HEK293 (cell line): ENCODE measurements around the gene AIF1.

ENCODE experiments used
- FEZF1 ChIP-seq: fragments of 450-650 bp; formaldehyde crosslinking; IDR thresholded peaks from 2 replicates; pipeline ENCODE4 v1.5.1; 2016; ENCODE audit warnings: missing biosample characterization, missing genetic modification characterization
- GLIS1 ChIP-seq: fragments of 450-650 bp; formaldehyde crosslinking; IDR thresholded peaks from 2 replicates; pipeline ENCODE4 v1.5.1; 2016; ENCODE audit warnings: missing biosample characterization, missing genetic modification characterization
- KLF8 ChIP-seq: fragments of 450-650 bp; formaldehyde crosslinking; IDR thresholded peaks from 2 replicates; pipeline ENCODE4 v1.5.1; 2016; ENCODE audit warnings: missing biosample characterization, missing genetic modification characterization
- PRDM10 ChIP-seq: fragments of 450-650 bp; formaldehyde crosslinking; IDR thresholded peaks from 2 replicates; pipeline ENCODE4 v1.5.1; 2016; ENCODE audit warnings: missing biosample characterization, missing genetic modification characterization
- SCRT1 ChIP-seq: fragments of 450-650 bp; formaldehyde crosslinking; IDR thresholded peaks from 2 replicates; pipeline ENCODE4 v1.5.1; 2016; ENCODE audit warnings: missing biosample characterization, missing genetic modification characterization, borderline replicate concordance
- WT1 ChIP-seq: fragments of 450-650 bp; formaldehyde crosslinking; IDR thresholded peaks from 2 replicates; pipeline ENCODE4 v1.5.1; 2016; ENCODE audit warnings: missing biosample characterization, missing genetic modification characterization
- ZNF10 ChIP-seq: fragments of 450-650 bp; formaldehyde crosslinking; IDR thresholded peaks from 2 replicates; pipeline ENCODE4 v1.5.1; 2017; ENCODE audit warnings: missing biosample characterization, missing genetic modification characterization
- ZNF175 ChIP-seq: fragments of 450-650 bp; formaldehyde crosslinking; IDR thresholded peaks from 2 replicates; pipeline ENCODE4 v1.5.1; 2016; ENCODE audit warnings: missing biosample characterization, missing genetic modification characterization
- ZNF2 ChIP-seq: fragments of 450-650 bp; formaldehyde crosslinking; IDR thresholded peaks from 2 replicates; pipeline ENCODE4 v1.5.1; 2016; ENCODE audit warnings: missing biosample characterization, missing genetic modification characterization
- ZNF202 ChIP-seq: fragments of 450-650 bp; formaldehyde crosslinking; IDR thresholded peaks from 2 replicates; pipeline ENCODE4 v1.5.1; 2016; ENCODE audit warnings: missing biosample characterization, missing genetic modification characterization, borderline replicate concordance
- ZNF24 ChIP-seq: fragments of 450-650 bp; formaldehyde crosslinking; IDR thresholded peaks from 2 replicates; pipeline ENCODE4 v1.5.1; 2016; ENCODE audit warnings: missing biosample characterization, missing genetic modification characterization
- ZNF280C ChIP-seq: fragments of 450-650 bp; formaldehyde crosslinking; IDR thresholded peaks from 2 replicates; pipeline ENCODE4 v1.5.1; 2016; ENCODE audit warnings: missing biosample characterization, missing genetic modification characterization
- ZNF391 ChIP-seq: fragments of 450-650 bp; formaldehyde crosslinking; IDR thresholded peaks from 2 replicates; pipeline ENCODE4 v1.5.1; 2016; ENCODE audit warnings: low read depth, missing biosample characterization, missing genetic modification characterization, borderline replicate concordance
- ZNF416 ChIP-seq: fragments of 450-650 bp; formaldehyde crosslinking; IDR thresholded peaks from 2 replicates; pipeline ENCODE4 v1.5.1; 2016; ENCODE audit warnings: missing biosample characterization, missing genetic modification characterization
- ZNF473 ChIP-seq: fragments of 450-650 bp; formaldehyde crosslinking; IDR thresholded peaks from 2 replicates; pipeline ENCODE4 v1.5.1; 2017; ENCODE audit warnings: missing biosample characterization, missing genetic modification characterization
- ZNF560 ChIP-seq: fragments of 450-650 bp; formaldehyde crosslinking; IDR thresholded peaks from 2 replicates; pipeline ENCODE4 v1.5.1; 2017; ENCODE audit warnings: missing biosample characterization, missing genetic modification characterization, borderline replicate concordance
- ZNF571 ChIP-seq: fragments of 450-650 bp; formaldehyde crosslinking; IDR thresholded peaks from 2 replicates; pipeline ENCODE4 v1.5.0; 2017; ENCODE audit warnings: missing biosample characterization, missing genetic modification characterization
- ZNF76 ChIP-seq: fragments of 450-650 bp; formaldehyde crosslinking; IDR thresholded peaks from 2 replicates; pipeline ENCODE4; 2016; ENCODE audit warnings: low read depth, missing biosample characterization, missing genetic modification characterization, borderline replicate concordance
- ZNF768 ChIP-seq: fragments of 450-650 bp; formaldehyde crosslinking; IDR thresholded peaks from 2 replicates; pipeline ENCODE4 v1.5.1; 2018; ENCODE audit warnings: missing biosample characterization, mild to moderate bottlenecking, missing genetic modification characterization
- ZNF777 ChIP-seq: fragments of 450-650 bp; formaldehyde crosslinking; IDR thresholded peaks from 2 replicates; pipeline ENCODE4 v1.5.1; 2017; ENCODE audit warnings: missing biosample characterization, missing genetic modification characterization, borderline replicate concordance
- ZNF791 ChIP-seq: fragments of 450-650 bp; formaldehyde crosslinking; IDR thresholded peaks from 2 replicates; pipeline ENCODE4 v1.5.1; 2016; ENCODE audit warnings: missing biosample characterization, missing genetic modification characterization
- ZSCAN16 ChIP-seq: fragments of 450-650 bp; formaldehyde crosslinking; IDR thresholded peaks from 2 replicates; pipeline ENCODE4 v1.5.1; 2016; ENCODE audit warnings: missing biosample characterization, missing genetic modification characterization
- TF ChIP-seq, protein P1 (sequence below): fragments of 450-650 bp; formaldehyde crosslinking; IDR thresholded peaks from 2 replicates; pipeline ENCODE4 v1.5.1; 2016; ENCODE audit warnings: missing biosample characterization, missing genetic modification characterization
- TF ChIP-seq, protein P2 (sequence below): fragments of 450-650 bp; formaldehyde crosslinking; IDR thresholded peaks from 2 replicates; pipeline ENCODE4 v1.5.1; 2016; ENCODE audit warnings: missing biosample characterization, missing genetic modification characterization
- TF ChIP-seq, protein P3 (sequence below): fragments of 450-650 bp; IDR thresholded peaks from 2 replicates; pipeline ENCODE4 v1.5.1; 2018; ENCODE audit warnings: missing biosample characterization, missing genetic modification characterization
- TF ChIP-seq, protein P4 (sequence below): fragments of 450-650 bp; formaldehyde crosslinking; IDR thresholded peaks from 2 replicates; pipeline ENCODE4 v1.5.1; 2016; ENCODE audit warnings: missing biosample characterization, missing genetic modification characterization
- TF ChIP-seq, protein P5 (sequence below): fragments of 450-650 bp; formaldehyde crosslinking; IDR thresholded peaks from 2 replicates; pipeline ENCODE4 v1.5.1; 2017; ENCODE audit warnings: missing biosample characterization, missing genetic modification characterization

The AIF1 gene

DNA sequence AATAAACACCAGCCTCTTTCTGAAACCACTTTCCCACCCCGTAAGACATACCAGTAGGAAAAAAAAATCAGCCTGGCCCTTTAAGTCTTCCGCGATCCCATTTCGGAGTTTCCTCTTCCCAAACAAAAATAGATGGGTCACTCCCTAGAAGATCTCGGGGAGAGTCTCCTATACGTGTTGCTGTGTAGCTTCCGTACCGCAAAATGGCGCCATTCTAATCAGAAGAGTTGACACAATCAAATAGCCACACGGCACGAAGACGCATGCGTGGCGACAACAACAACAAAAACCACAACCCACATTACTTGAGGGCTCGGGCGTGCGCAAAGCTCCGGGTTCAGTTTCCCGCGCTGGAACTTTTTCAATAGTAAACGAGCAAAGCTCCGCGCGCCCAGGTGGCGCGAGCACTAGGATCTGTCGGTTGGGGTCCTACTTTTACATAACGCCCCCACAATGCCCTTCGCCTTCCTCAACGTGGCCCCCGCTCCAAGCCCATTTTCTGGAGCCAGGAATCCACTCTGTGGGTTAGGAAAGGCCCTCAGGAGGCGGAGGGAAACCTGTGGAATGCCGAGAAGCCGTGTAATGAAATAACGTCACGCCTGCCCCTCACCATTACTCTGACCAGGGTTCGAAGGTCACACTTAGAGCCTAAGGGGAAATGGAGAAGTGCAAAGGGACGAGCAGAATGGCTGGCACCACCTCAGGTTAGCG, 49.9 kb downstream of the AIF1 start, which contains the start of gene GPANK1 (continued):
- TF ChIP-seq, protein P1, sequence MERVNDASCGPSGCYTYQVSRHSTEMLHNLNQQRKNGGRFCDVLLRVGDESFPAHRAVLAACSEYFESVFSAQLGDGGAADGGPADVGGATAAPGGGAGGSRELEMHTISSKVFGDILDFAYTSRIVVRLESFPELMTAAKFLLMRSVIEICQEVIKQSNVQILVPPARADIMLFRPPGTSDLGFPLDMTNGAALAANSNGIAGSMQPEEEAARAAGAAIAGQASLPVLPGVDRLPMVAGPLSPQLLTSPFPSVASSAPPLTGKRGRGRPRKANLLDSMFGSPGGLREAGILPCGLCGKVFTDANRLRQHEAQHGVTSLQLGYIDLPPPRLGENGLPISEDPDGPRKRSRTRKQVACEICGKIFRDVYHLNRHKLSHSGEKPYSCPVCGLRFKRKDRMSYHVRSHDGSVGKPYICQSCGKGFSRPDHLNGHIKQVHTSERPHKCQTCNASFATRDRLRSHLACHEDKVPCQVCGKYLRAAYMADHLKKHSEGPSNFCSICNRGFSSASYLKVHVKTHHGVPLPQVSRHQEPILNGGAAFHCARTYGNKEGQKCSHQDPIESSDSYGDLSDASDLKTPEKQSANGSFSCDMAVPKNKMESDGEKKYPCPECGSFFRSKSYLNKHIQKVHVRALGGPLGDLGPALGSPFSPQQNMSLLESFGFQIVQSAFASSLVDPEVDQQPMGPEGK (tag by site-specific recombination), result peak; percentile 50
- TF ChIP-seq, protein P2, sequence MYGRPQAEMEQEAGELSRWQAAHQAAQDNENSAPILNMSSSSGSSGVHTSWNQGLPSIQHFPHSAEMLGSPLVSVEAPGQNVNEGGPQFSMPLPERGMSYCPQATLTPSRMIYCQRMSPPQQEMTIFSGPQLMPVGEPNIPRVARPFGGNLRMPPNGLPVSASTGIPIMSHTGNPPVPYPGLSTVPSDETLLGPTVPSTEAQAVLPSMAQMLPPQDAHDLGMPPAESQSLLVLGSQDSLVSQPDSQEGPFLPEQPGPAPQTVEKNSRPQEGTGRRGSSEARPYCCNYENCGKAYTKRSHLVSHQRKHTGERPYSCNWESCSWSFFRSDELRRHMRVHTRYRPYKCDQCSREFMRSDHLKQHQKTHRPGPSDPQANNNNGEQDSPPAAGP, result 0 out of 2 replicates have a peak, but pooled peaks have one; percentile 33
- peak; percentile 49; the same call in 1 of the 2 replicates for TF ChIP-seq PRDM10 (tag by site-specific recombination)
- peak; percentile 21; the same call in 1 of the 2 replicates for TF ChIP-seq ZNF24 (tag by site-specific recombination)
- TF ChIP-seq, protein P3, sequence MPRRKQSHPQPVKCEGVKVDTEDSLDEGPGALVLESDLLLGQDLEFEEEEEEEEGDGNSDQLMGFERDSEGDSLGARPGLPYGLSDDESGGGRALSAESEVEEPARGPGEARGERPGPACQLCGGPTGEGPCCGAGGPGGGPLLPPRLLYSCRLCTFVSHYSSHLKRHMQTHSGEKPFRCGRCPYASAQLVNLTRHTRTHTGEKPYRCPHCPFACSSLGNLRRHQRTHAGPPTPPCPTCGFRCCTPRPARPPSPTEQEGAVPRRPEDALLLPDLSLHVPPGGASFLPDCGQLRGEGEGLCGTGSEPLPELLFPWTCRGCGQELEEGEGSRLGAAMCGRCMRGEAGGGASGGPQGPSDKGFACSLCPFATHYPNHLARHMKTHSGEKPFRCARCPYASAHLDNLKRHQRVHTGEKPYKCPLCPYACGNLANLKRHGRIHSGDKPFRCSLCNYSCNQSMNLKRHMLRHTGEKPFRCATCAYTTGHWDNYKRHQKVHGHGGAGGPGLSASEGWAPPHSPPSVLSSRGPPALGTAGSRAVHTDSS (tag by site-specific recombination), result 0 out of 2 replicates have a peak, but pooled peaks have one; percentile 34
- TF ChIP-seq, protein P4, sequence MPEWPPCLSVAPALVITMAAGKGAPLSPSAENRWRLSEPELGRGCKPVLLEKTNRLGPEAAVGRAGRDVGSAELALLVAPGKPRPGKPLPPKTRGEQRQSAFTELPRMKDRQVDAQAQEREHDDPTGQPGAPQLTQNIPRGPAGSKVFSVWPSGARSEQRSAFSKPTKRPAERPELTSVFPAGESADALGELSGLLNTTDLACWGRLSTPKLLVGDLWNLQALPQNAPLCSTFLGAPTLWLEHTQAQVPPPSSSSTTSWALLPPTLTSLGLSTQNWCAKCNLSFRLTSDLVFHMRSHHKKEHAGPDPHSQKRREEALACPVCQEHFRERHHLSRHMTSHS (tag by site-specific recombination), result no peak
- no peak for TF ChIP-seq ZNF560 (tag by site-specific recombination)
- TF ChIP-seq SCRT1 (tag by site-specific recombination), result peak; percentile 95
- TF ChIP-seq ZNF416 (tag by site-specific recombination), result no peak
- no peak for TF ChIP-seq ZNF571
- TF ChIP-seq KLF8 (tag by site-specific recombination), result peak; percentile 48; the same call in 1 of the 2 replicates
- TF ChIP-seq ZNF473, result no peak
- TF ChIP-seq ZNF280C (tag by site-specific recombination), result no peak
- TF ChIP-seq ZNF202 (tag by site-specific recombination), result no peak
- TF ChIP-seq ZNF2, result no peak
- TF ChIP-seq WT1, result peak; percentile 78
- TF ChIP-seq ZNF76 (tag by site-specific recombination), result peak; percentile 89; the same call in 1 of the 2 replicates
- no peak for TF ChIP-seq ZNF791 (tag by site-specific recombination)
- TF ChIP-seq, protein P5, sequence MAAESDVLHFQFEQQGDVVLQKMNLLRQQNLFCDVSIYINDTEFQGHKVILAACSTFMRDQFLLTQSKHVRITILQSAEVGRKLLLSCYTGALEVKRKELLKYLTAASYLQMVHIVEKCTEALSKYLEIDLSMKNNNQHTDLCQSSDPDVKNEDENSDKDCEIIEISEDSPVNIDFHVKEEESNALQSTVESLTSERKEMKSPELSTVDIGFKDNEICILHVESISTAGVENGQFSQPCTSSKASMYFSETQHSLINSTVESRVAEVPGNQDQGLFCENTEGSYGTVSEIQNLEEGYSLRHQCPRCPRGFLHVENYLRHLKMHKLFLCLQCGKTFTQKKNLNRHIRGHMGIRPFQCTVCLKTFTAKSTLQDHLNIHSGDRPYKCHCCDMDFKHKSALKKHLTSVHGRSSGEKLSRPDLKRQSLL (tag by site-specific recombination), result 0 out of 2 replicates have a peak, but pooled peaks have one; percentile 51
- TF ChIP-seq ZNF10, result no peak; the same call in 1 of the 2 replicates
- TF ChIP-seq ZNF175, result no peak
- TF ChIP-seq ZSCAN16 (tag by site-specific recombination), result no peak; the same call in 1 of the 2 replicates
- no peak for TF ChIP-seq FEZF1
- no peak for TF ChIP-seq GLIS1 (tag by site-specific recombination)
- TF ChIP-seq ZNF777 (tag by site-specific recombination), result no peak
- no peak; the same call in 1 of the 2 replicates for TF ChIP-seq ZNF391
- TF ChIP-seq ZNF768, result no peak
